ENCODE results near the gene ADGRL1.

DNA sequence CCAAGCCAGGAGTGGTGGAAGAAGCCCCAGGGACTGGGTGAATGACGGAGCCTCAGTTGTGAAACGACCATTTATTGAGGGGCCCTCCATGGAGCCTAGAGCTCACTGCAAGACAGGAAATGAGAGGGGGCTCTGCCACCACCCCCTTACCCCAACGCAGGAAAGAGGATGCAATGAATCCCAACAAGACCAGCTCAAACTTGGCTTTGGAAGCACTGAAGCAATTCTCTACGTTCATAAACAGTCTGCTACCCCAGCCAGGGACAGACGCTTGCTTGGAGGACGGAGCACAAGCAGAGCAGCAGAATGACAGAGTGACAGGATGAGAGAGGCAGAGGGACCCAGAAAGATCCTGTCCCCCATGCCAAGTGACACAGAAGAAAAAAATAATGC is 89.4 kb downstream of the ADGRL1 start:
- TF ChIP-seq MAFK (IDR thresholded peaks at IDR 0.05; ENCODE audit: low read depth, low read length) (no peak), EZH2 (IDR thresholded peaks at IDR 0.05; ENCODE audit: low read depth, low read length, severe bottlenecking) (no peak), ZNF274 (IDR thresholded peaks at IDR 0.05; ENCODE audit: borderline replicate concordance, extremely low read depth, low read length) (no peak), FOSL1 (IDR thresholded peaks at IDR 0.05; ENCODE audit: insufficient read depth, low read depth, low read length) (no peak), CBX5 (IDR thresholded peaks at IDR 0.05; ENCODE audit: low read depth, low read length) (no peak), RFX5 (IDR thresholded peaks at IDR 0.05; ENCODE audit: borderline replicate concordance, low read depth, low read length) (no peak), KDM1A (IDR thresholded peaks at IDR 0.05; ENCODE audit: borderline replicate concordance, low read length) (no peak), SIN3A (conservative IDR thresholded peaks at IDR 0.05 in 1 of 2, IDR thresholded peaks at IDR 0.05 in 1 of 2; ENCODE audit: low read depth in 1 of 2, low read length in 2 of 2) (no peak), POLR2AphosphoS5 (IDR thresholded peaks at IDR 0.05; ENCODE audit: low read depth, low read length) (no peak)
